Keratinocyte (primary cell): ENCODE measurements around the gene PAX5.

Experiments
- EZH2 ChIP-seq: IDR thresholded peaks from one replicate; pipeline ENCODE4 v1.6.1; 2012; ENCODE audit warnings: inconsistent platforms, mild to moderate bottlenecking, low read length, moderate library complexity
- TF ChIP-seq, protein P1 (sequence below), 3 experiments: IDR thresholded peaks in 1 of 3; conservative IDR thresholded peaks in 1 of 3; optimal IDR thresholded peaks in 1 of 3; 2 replicates in 2 of 3; 3 replicates in 1 of 3; pipeline versions ENCODE3 to v1.5.1; 2011; ENCODE audit warnings: low read length in 3 of 3, mild to moderate bottlenecking in 3 of 3, moderate library complexity in 2 of 3, control low read depth in 1 of 3, inconsistent platforms in 1 of 3; ENCODE audit not compliant: insufficient read depth in 2 of 3; ENCODE audit errors: extremely low read depth in 1 of 3

DNA sequence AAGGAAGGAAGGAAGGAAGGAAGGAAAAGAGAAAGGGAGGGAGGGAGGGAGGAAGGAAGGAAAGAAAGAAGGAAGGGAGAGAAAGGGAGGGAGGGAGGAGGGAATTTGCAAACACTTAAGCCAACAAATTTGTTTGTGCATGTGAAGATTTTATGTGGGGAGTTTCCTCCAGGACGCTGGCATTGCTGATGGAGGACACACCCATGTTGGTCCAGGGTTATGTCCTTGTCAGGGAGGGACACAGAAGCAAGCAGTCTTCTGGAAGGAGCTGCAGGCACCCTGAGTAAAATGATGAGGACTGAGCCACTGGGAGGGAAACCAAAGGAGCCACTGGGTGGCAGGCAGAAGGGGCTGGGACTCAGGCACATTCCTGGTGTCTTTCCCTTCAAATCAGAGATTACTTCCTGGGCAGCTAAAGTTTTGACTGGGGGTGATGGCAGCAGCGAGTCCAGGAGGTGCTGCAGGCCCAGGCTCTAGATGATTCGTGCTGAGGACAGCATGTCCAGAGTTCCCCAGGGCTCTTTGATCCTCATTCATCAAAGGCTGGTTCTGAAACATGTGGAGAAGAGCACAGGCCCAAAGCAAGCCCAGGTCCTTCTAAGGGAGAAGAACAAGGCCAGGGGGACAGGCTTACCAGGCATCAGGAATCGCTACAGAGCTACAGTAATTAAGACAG, 109.2 kb downstream of the PAX5 start:
- TF ChIP-seq, protein P1, sequence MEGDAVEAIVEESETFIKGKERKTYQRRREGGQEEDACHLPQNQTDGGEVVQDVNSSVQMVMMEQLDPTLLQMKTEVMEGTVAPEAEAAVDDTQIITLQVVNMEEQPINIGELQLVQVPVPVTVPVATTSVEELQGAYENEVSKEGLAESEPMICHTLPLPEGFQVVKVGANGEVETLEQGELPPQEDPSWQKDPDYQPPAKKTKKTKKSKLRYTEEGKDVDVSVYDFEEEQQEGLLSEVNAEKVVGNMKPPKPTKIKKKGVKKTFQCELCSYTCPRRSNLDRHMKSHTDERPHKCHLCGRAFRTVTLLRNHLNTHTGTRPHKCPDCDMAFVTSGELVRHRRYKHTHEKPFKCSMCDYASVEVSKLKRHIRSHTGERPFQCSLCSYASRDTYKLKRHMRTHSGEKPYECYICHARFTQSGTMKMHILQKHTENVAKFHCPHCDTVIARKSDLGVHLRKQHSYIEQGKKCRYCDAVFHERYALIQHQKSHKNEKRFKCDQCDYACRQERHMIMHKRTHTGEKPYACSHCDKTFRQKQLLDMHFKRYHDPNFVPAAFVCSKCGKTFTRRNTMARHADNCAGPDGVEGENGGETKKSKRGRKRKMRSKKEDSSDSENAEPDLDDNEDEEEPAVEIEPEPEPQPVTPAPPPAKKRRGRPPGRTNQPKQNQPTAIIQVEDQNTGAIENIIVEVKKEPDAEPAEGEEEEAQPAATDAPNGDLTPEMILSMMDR (optimal IDR thresholded peaks at IDR 0.05 in 1 of 3, IDR thresholded peaks at IDR 0.05 in 1 of 3, conservative IDR thresholded peaks at IDR 0.05 in 1 of 3; ENCODE audit: extremely low read depth in 1 of 3, insufficient read depth in 2 of 3, low read length in 3 of 3), result no peak
- TF ChIP-seq EZH2, result no peak
